ENCODE data around the gene GATAD2A. TPM values are rescaled to one million over a fixed set of nuclear protein-coding genes. Genes with fewer than 3 reads are reported as not detected.

The GATAD2A gene
- total and polyA plus RNA-seq, 10 of the 15 experiments (the other 5 are each of a cell fraction or from before 2014, with no cell fraction given) = 2.6 to 173 (median 32.0) TPM

DNA sequence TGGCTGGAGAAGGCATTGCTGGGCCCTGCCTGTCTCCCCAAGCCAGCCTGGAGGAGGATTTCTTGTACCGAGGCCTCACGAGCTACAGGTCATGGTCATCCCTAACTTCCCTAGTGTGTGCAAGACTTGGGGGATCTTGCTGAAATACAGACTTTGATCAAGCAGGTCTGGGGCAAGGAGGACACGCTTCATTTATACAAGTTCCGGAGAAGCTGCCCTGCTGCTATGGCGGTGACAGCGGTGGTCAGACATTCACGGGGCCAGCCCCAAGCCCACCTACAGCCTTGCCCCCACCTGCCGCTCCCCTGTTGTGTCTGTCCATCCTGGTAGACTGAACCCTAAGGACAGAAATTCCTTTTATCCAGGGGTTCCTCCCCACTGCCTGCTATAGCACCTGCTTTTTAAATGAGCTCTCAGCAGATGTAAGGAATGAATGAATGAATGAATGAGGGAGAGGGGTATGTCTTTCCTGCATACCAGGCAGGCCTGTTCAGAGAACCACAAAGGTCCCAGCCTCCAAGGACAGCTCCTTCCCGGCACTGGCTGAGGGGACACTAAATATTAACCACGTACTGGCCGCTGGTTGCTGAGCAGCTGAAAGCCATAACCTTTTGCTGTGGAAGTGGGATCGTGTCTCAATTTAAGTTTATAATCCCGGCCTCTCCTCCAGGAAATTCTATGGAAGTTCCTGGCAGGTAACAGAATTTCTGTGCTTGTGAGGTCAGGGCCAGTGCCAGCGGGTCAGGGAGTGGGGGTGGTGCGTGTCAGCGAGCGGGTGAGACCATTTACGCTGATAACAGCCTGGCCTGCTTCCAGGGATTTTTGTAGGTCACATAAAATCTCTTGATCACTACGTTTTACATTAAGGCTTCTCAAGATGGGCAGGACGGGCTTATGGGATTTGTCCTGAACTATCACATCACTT is 82.7 kb downstream of the GATAD2A start:
- Histone ChIP-seq H2AFZ (ENCODE audit: control insufficient read depth, low read depth, low read length) (no peak overlapping the region), H3K4me3 (no peak overlapping the region)

More for the DNA sequence above, 82.7 kb downstream of the GATAD2A start:
- DNase-seq (ENCODE audit: low read depth, low spot score) (no peak), ATAC-seq (no peak), FAIRE-seq (no peak)
- peak overlapping the region; percentile 82 for H3K27ac ChIP-seq (ENCODE audit: control insufficient read depth, insufficient read depth)
- 87% methylated on average over 20 of the region's 20 CpGs for WGBS (ENCODE audit: insufficient coverage, insufficient replicate concordance, low lambda C conversion rate, missing lambda C conversion rate)
- ChIA-PET POLR2A (no interaction called here), SMC1A (ENCODE audit: uncharacterized antibody, unreplicated experiment) (interaction anchor here (0.7 to 5.1 kb wide), 7 partner anchors 9 to 126 kb away, joined by 3 to 97 read pairs (median 3); partner anchors contain the start of gene GATAD2A), RAD21 (ENCODE audit: unreplicated experiment) (interaction anchor here (0.7 to 4.8 kb wide), 7 partner anchors 29 to 342 kb away, joined by 3 to 72 read pairs (median 3); partner anchors contain the start of gene GATAD2A), CTCF (interaction anchor here (0.9 to 9.3 kb wide), 10 partner anchors 8 to 285 kb away, joined by 3 to 223 read pairs (median 14); partner anchors contain the start of genes GATAD2A and NR2C2AP)
- no TSS peak for BruUV-seq (replicated peaks)
- no peaks in the 10 kb centered on the region for H3K9me3 ChIP-seq (replicated peaks; ENCODE audit: control insufficient read depth, insufficient read depth, low read length)
- no peaks in the 10 kb centered on the region for H3K27me3 ChIP-seq (replicated peaks in 1 of 2; ENCODE audit: control insufficient read depth in 2 of 2, insufficient read depth in 2 of 2, low read length in 1 of 2)
- H4K20me1 ChIP-seq (ENCODE audit: control insufficient read depth, insufficient read depth) = no peaks in the 10 kb centered on the region
- in situ Hi-C loops (cut with MboI) (no loop called here), intact Hi-C loops (cut with micrococcal nuclease; ENCODE audit: unreplicated experiment) (no loop called here)
- H3K79me2 ChIP-seq (ENCODE audit: control insufficient read depth, insufficient read depth, low read length) = peaks cover 9% of the 10 kb centered on the region
- H3K4me1 ChIP-seq (ENCODE audit: control insufficient read depth, insufficient read depth, low read length) = peaks cover 28% of the 10 kb centered on the region
- H3K9ac ChIP-seq (ENCODE audit: control insufficient read depth, insufficient read depth, low read length) = peak overlapping the region; percentile 66
- peaks cover 11 to 26% of the 10 kb centered on the region in 2 experiments; a peak in 3 of 4 replicates for H3K36me3 ChIP-seq (ENCODE audit: control insufficient read depth in 2 of 2, insufficient read depth in 2 of 2, low read length in 1 of 2)
- TF ChIP-seq, protein P1, sequence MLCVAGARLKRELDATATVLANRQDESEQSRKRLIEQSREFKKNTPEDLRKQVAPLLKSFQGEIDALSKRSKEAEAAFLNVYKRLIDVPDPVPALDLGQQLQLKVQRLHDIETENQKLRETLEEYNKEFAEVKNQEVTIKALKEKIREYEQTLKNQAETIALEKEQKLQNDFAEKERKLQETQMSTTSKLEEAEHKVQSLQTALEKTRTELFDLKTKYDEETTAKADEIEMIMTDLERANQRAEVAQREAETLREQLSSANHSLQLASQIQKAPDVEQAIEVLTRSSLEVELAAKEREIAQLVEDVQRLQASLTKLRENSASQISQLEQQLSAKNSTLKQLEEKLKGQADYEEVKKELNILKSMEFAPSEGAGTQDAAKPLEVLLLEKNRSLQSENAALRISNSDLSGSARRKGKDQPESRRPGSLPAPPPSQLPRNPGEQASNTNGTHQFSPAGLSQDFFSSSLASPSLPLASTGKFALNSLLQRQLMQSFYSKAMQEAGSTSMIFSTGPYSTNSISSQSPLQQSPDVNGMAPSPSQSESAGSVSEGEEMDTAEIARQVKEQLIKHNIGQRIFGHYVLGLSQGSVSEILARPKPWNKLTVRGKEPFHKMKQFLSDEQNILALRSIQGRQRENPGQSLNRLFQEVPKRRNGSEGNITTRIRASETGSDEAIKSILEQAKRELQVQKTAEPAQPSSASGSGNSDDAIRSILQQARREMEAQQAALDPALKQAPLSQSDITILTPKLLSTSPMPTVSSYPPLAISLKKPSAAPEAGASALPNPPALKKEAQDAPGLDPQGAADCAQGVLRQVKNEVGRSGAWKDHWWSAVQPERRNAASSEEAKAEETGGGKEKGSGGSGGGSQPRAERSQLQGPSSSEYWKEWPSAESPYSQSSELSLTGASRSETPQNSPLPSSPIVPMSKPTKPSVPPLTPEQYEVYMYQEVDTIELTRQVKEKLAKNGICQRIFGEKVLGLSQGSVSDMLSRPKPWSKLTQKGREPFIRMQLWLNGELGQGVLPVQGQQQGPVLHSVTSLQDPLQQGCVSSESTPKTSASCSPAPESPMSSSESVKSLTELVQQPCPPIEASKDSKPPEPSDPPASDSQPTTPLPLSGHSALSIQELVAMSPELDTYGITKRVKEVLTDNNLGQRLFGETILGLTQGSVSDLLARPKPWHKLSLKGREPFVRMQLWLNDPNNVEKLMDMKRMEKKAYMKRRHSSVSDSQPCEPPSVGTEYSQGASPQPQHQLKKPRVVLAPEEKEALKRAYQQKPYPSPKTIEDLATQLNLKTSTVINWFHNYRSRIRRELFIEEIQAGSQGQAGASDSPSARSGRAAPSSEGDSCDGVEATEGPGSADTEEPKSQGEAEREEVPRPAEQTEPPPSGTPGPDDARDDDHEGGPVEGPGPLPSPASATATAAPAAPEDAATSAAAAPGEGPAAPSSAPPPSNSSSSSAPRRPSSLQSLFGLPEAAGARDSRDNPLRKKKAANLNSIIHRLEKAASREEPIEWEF (IDR thresholded peaks at IDR 0.05; ENCODE audit: insufficient replicate concordance, low read depth, low read length) = no peak
- TF ChIP-seq POLR2AphosphoS5 (IDR thresholded peaks at IDR 0.05; ENCODE audit: low read length) = no peak
- TF ChIP-seq, protein P2, sequence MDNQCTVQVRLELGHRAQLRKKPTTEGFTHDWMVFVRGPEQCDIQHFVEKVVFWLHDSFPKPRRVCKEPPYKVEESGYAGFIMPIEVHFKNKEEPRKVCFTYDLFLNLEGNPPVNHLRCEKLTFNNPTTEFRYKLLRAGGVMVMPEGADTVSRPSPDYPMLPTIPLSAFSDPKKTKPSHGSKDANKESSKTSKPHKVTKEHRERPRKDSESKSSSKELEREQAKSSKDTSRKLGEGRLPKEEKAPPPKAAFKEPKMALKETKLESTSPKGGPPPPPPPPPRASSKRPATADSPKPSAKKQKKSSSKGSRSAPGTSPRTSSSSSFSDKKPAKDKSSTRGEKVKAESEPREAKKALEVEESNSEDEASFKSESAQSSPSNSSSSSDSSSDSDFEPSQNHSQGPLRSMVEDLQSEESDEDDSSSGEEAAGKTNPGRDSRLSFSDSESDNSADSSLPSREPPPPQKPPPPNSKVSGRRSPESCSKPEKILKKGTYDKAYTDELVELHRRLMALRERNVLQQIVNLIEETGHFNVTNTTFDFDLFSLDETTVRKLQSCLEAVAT (IDR thresholded peaks at IDR 0.05) = 0 out of 2 replicates have a peak, but pooled peaks have one; percentile 27
- TF ChIP-seq SRF (IDR thresholded peaks at IDR 0.05; ENCODE audit: low read depth in 2 of 2, low read length in 2 of 2) = no peak
- 0 out of 2 replicates have a peak, but pooled peaks have one; percentile 3 for TF ChIP-seq MTA3 (IDR thresholded peaks at IDR 0.05; ENCODE audit: borderline replicate concordance, low read length)
- TF ChIP-seq TARDBP (IDR thresholded peaks at IDR 0.05; ENCODE audit: borderline replicate concordance) = no peak
- peak; percentile 69; the same call in 1 of the 2 replicates for TF ChIP-seq ZNF24 (IDR thresholded peaks at IDR 0.05)
- peak overlapping the region; percentile 5; the same call in 1 of the 2 replicates for H3K4me2 ChIP-seq (ENCODE audit: control insufficient read depth, insufficient read depth)

All from GM12878 (cell line).